Spleen (tissue), 7 donors: ENCODE results near the gene NFE2L1.

Experiments used
- CTCF ChIP-seq, 11 experiments: fragments of 200-600 bp in 7 of 11; fragments of 450-650 bp in 4 of 11; sonication (generic) in 4 of 11; IDR thresholded peaks in 8 of 11; conservative IDR thresholded peaks in 3 of 11; 1 replicate in 7 of 11; 2 replicates in 4 of 11; pipeline versions ENCODE4 v1.4.0 to v1.8.0; 2016 to 2021; ENCODE audit warnings: antibody characterized with exemption in 11 of 11, inconsistent platforms in 4 of 11, mild to moderate bottlenecking in 1 of 11
- POLR2A ChIP-seq, 3 donors: fragments of 450-650 bp; IDR thresholded peaks; one replicate each; pipeline ENCODE4 v1.5.1; 2017; ENCODE audit warnings: antibody characterized with exemption in 3 of 3, mild to moderate bottlenecking in 1 of 3
- donor health status: DM: no; HTN: no; CAD: no; lungs with moderate emphysema.
- donor health status: DM: no; HTN: no; CAD: no.
- donor health status: DM: no; HTN: no; CAD: no.

- no peak for TF ChIP-seq CTCF (IDR thresholded peaks at IDR 0.05 in 8 of 11, conservative IDR thresholded peaks at IDR 0.05 in 3 of 11)
- no peak for TF ChIP-seq POLR2A (IDR thresholded peaks at IDR 0.05)
Observed at GRCh38 chr17:48002916-48003416, 45.2 kb upstream of the NFE2L1 start.
